Hepatocyte (in vitro differentiated cells): ENCODE data around the gene ZNF519. TPM values are rescaled to one million over a fixed set of nuclear protein-coding genes. Genes with fewer than 3 reads are reported as not detected.
"Not testable (repeated sequence)": the region's sequence is repeated elsewhere in the genome, so short reads cannot be mapped to it uniquely, and the experiment has no call there.

Experiments used
- DNase-seq: peaks from one replicate; pipeline ENCODE4 v3.0.0-alpha.2; 2016; ENCODE audit warnings: low spot score
- H2AFZ ChIP-seq: fragments of 200-600 bp; sonication (generic); 2 replicates; pipeline ENCODE4 v1.6.0; 2016; ENCODE audit warnings: antibody characterized with exemption, mild to moderate bottlenecking
- H3K27ac ChIP-seq: fragments of 200-600 bp; sonication (generic); 2 replicates; pipeline ENCODE4 v1.5.1; 2016; ENCODE audit warnings: mild to moderate bottlenecking
- H3K27me3 ChIP-seq: fragments of 200-600 bp; sonication (generic); 2 replicates; pipeline ENCODE4 v1.6.1; 2016
- H3K36me3 ChIP-seq: fragments of 200-600 bp; sonication (generic); replicated peaks from 2 replicates; pipeline ENCODE4 v1.5.1; 2016; ENCODE audit warnings: low read depth; ENCODE audit not compliant: insufficient read depth
- H3K4me1 ChIP-seq: fragments of 200-600 bp; sonication (generic); 2 replicates; pipeline ENCODE4 v1.5.1; 2016; ENCODE audit warnings: mild to moderate bottlenecking, moderate library complexity; ENCODE audit not compliant: insufficient read depth
- H3K4me2 ChIP-seq: fragments of 200-600 bp; sonication (generic); 2 replicates; pipeline ENCODE4 v1.6.0; 2016
- H3K4me3 ChIP-seq: fragments of 200-600 bp; sonication (generic); 2 replicates; pipeline ENCODE4 v1.5.1; 2016; ENCODE audit warnings: mild to moderate bottlenecking
- H3K79me2 ChIP-seq: fragments of 200-600 bp; sonication (generic); 2 replicates; pipeline ENCODE4 v1.6.0; 2017; ENCODE audit warnings: mild to moderate bottlenecking
- H3K9me2 ChIP-seq: fragments of 200-600 bp; sonication (generic); replicated peaks from 2 replicates; pipeline ENCODE4 v1.6.0; 2017; ENCODE audit warnings: mild to moderate bottlenecking; ENCODE audit not compliant: insufficient read depth
- H3K9me3 ChIP-seq: fragments of 200-600 bp; sonication (generic); 2 replicates; pipeline ENCODE4 v1.5.1; 2016; ENCODE audit warnings: low read depth, mild to moderate bottlenecking
- H4K20me1 ChIP-seq: fragments of 200-600 bp; sonication (generic); 2 replicates; pipeline ENCODE4 v1.6.0; 2016; ENCODE audit warnings: mild to moderate bottlenecking; ENCODE audit not compliant: insufficient read depth, poor library complexity, severe bottlenecking
- EZH2 ChIP-seq: fragments of 200-600 bp; sonication (generic); IDR thresholded peaks from 2 replicates; pipeline ENCODE4 v1.6.1; 2016; ENCODE audit warnings: antibody characterized with exemption, mild to moderate bottlenecking, borderline replicate concordance
- EZH2phosphoT487 ChIP-seq: fragments of 200-600 bp; sonication (generic); IDR thresholded peaks from one replicate; pipeline ENCODE4 v1.6.1; 2018; ENCODE audit warnings: antibody characterized with exemption, mild to moderate bottlenecking, low read depth, moderate library complexity; ENCODE audit not compliant: unreplicated experiment, severe bottlenecking
- WGBS: methylation state at CpG from one replicate; pipeline ENCODE4 v1.1.6; 2016; ENCODE audit warnings: low lambda C conversion rate; ENCODE audit errors: missing lambda C conversion rate; 5-methylcytosine and 5-hydroxymethylcytosine counted together
- polyA plus RNA-seq: library from polyadenylated mRNA; unstranded; fragments of >200 nt; fragmentation: Nextera tagmentation; extraction: Ambion mirVana; gene quantifications from 2 replicates; pipeline ENCODE4 v1.2.1, GENCODE V29; 2016
- total RNA-seq: library from RNA; depleted of rRNA; stranded (reverse); fragments of >200 nt; gene quantifications from 2 replicates; pipeline ENCODE4 v1.2.3, GENCODE V29; 2014
- TF ChIP-seq, protein P1 (sequence below): fragments of 200-600 bp; sonication (generic); IDR thresholded peaks from 2 replicates; pipeline ENCODE4 v1.5.1; 2016; ENCODE audit warnings: antibody characterized with exemption, mild to moderate bottlenecking; ENCODE audit not compliant: poor library complexity

ZNF519 gene
- total and polyA plus RNA-seq, 2 experiments from 2014 or later: 2.0 to 4.3 TPM

DNA sequence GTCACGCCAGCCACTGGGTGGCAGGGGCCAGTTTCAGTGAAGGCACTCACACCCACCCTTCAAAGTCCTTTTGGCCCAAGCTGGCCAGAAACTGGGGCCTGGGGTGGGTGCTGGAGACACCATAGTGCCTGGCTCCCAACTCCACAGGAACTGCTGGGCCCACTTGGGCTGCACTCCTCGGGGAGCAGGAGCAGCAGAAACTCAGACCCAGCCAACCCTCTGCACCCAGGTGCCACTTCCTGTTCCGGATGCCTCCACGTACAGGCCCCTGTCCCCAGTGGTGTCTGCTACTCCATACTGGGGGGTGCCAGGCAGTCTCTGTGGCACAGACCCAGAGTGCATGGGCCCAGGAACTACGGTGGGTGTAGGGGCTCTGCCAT, 42.5 kb upstream of the ZNF519 start:
- Histone ChIP-seq H3K36me3 (no peaks in the 10 kb centered on the region), H3K4me2 (no peak overlapping the region), H3K4me3 (no peak overlapping the region), H2AFZ (no peak overlapping the region), H3K27ac (no peak overlapping the region), H3K9me3 (no peaks in the 10 kb centered on the region), H3K27me3 (no peaks in the 10 kb centered on the region), H4K20me1 (no peaks in the 10 kb centered on the region), H3K79me2 (no peaks in the 10 kb centered on the region), H3K9me2 (no peaks in the 10 kb centered on the region), H3K4me1 (no peaks in the 10 kb centered on the region)
- no peak for TF ChIP-seq EZH2
- TF ChIP-seq, protein P1, sequence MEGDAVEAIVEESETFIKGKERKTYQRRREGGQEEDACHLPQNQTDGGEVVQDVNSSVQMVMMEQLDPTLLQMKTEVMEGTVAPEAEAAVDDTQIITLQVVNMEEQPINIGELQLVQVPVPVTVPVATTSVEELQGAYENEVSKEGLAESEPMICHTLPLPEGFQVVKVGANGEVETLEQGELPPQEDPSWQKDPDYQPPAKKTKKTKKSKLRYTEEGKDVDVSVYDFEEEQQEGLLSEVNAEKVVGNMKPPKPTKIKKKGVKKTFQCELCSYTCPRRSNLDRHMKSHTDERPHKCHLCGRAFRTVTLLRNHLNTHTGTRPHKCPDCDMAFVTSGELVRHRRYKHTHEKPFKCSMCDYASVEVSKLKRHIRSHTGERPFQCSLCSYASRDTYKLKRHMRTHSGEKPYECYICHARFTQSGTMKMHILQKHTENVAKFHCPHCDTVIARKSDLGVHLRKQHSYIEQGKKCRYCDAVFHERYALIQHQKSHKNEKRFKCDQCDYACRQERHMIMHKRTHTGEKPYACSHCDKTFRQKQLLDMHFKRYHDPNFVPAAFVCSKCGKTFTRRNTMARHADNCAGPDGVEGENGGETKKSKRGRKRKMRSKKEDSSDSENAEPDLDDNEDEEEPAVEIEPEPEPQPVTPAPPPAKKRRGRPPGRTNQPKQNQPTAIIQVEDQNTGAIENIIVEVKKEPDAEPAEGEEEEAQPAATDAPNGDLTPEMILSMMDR: no peak
- no peak for TF ChIP-seq EZH2phosphoT487
- no peak for DNase-seq
- WGBS: 79% methylated on average over 5 of the region's 5 CpGs

DNA sequence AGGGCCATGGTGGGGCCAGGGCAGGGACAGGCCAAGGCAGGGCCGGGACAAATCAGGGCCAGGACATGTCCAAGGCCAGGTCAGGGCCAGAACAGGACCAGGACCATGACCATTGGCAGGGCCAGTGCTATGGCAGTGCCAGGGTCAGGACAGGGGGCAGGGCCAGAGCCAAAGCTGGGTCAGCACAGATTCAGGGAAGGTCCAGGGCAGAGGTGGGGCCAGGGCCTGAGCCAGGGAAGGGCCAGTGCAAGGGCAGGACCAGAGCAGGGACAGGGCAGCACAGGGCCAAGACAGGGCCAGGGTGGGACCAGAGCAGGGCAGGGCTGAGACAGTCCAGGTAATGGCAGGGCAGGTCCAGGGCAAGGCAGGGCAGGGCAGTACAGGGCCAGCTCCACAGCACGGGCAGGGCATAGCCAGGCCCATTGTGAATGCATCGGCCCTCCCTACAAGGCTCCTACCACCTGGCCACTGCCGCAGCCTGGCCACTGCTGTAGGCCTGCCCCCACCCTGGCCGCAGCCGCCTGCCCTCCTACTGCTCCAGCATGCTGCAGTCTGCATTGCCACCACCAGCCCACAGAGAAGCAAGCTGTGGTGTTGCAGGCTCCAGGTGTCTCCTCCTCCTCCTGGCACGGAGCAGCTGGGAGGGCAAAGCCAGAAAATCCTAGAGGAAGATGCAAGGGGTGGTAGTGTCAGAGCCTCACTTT, 41.9 kb upstream of the ZNF519 start:
- 80% methylated on average over 5 of the region's 7 CpGs for whole genome bisulfite sequencing
- DNase-seq, H3K36me3 ChIP-seq, H4K20me1 ChIP-seq, H3K79me2 ChIP-seq, H3K4me3 ChIP-seq, H3K9me3 ChIP-seq, H3K4me2 ChIP-seq, H3K27me3 ChIP-seq, H3K27ac ChIP-seq, H2AFZ ChIP-seq, H3K4me1 ChIP-seq, H3K9me2 ChIP-seq: not testable (repeated sequence)

DNA sequence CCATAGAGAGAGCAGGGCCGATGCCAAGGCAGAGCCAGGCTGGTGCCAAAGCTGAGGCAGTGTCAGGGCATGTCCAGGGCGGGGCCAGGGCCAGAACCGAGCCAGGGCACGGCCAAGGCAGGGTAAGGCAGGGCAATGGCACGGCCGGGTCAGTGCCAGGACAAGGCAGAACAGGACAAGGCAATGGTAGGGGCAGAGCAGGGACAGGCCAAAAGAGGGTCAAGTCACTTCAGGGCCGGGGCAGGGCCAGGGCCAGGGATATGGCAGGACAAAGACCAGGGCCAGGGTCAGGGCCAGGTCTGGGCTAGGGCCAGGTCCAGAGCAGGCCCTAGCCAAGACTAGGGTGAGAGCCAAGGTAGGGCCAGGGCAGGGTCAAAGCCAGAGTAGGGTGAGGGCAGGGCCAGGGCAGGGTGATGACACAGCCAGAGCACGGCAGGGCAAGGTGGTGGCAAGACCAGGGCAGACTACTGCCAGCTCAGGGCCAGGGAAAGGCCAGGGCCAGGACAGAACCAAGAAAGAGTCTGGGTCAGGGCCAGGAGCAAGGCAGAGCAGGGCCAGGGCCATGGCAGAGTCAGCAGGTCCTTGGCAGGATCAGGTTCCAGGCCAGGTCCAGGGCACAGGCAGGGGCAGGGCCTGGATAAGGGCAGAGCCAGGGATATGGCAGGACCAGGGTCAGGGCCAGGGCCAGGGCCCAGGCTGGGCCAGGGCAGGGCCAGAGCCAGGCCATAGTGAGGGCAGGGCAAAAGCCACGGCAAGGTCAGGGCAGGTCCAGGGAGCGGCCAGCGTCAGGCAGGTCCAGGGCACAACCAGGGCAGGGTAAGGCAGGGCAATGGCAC, 41.1 kb upstream of the ZNF519 start:
- H3K4me1 ChIP-seq, H4K20me1 ChIP-seq, H3K9me2 ChIP-seq, H3K4me3 ChIP-seq, DNase-seq, H2AFZ ChIP-seq, H3K27ac ChIP-seq, H3K9me3 ChIP-seq, H3K79me2 ChIP-seq, H3K27me3 ChIP-seq, H3K4me2 ChIP-seq, H3K36me3 ChIP-seq: not testable (repeated sequence)
- WGBS: 78% methylated on average over 9 of the region's 11 CpGs

DNA sequence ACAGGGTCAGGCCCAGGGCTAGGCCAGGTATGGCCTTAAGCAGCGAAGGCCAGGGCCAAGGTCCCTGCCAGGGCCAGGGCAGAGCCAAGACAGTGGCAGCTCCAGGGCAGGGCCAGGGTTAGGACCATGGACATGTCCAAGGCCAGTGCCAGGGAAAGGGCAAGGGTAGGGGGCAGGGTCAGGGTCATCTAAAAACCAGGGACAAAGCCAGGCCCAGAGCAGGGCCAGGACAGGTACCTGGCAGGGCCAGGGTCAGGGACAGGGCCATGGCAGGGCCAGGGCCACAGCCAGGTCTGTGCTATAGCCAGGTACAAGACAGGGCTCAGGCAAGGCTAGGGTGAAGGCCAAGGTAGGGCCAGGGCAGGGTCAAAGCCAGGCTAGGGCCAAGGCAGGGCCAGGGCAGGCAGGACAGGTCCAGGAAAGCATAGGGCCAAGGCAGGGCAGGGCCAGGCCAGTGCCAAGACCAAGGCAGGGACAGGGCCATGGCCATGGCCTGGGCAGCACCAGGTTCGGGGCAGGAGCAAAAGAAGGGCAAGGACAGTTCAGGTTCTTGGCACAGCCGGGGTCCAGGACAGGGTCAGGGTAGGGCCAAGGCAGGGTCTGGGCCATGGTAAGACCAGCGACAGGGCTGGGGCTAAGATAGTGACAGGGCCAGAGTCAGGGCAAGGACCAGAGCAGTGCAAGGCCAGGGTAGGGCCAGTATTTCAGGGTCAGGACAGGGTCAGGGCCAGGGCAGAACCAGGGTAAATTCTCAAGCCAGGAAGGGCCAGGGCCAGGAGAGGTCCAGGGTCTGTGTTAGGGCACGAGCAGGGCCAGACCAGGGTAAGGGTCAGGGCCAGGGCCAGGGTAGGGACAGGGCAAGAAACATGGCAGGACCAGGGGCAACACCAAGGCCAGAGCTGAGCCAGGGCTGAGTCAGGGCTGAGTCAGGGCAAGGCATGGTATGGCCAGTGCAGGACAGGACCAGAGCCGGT, 40.2 kb upstream of the ZNF519 start:
- not testable (repeated sequence) for H3K36me3 ChIP-seq, H3K4me2 ChIP-seq, H3K27me3 ChIP-seq, H3K9me3 ChIP-seq, H3K79me2 ChIP-seq, H3K4me3 ChIP-seq, H3K27ac ChIP-seq, H4K20me1 ChIP-seq, H2AFZ ChIP-seq, H3K4me1 ChIP-seq, DNase-seq, H3K9me2 ChIP-seq
- 86% methylated on average over 6 of the region's 6 CpGs for WGBS

DNA sequence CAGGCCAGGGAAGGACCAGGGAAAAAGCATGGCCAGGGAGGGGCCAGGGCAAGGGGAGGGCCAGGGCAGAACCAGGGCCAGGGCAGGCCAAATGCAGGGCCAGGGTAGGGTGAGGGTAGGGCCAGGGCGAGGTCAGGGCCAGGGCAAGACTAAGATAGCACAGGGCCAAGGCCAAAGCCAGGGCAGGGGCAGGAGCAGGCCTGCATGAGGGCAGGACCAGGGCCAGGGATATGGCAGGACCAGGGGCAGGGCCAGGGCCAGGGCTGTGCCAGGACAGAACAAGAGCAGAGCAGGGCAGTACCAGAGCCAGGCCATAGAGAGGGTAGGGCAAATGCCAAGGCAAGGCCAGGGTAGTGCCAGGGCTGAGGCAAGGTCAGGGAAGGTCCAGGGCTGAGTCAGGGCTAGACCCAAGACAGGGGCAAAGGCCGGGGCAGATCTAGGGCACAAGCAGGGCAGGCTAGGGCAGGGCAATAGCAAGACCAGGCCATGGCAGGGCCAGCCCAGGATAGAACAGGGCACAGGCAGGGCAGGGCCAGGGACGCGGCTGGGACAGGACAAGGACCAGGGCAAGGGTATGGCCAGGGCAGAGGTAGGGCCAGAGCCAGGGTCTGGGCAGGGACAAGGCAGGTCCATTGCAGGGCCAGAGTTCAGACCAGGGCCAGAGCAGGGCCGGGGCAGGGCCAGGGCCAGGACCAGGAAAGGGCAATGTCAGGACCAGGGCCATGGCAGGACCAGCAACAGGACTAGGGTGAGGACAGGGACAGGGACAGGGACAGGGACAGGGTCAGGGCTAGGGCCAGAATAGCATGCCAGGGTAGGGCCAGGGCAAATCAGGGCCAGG, 39.3 kb upstream of the ZNF519 start:
- WGBS: 74% methylated on average over 5 of the region's 5 CpGs
- H3K79me2 ChIP-seq, H4K20me1 ChIP-seq, H3K9me2 ChIP-seq, H3K4me3 ChIP-seq, H3K36me3 ChIP-seq, DNase-seq, H2AFZ ChIP-seq, H3K27me3 ChIP-seq, H3K4me1 ChIP-seq, H3K27ac ChIP-seq, H3K4me2 ChIP-seq, H3K9me3 ChIP-seq: not testable (repeated sequence)

DNA sequence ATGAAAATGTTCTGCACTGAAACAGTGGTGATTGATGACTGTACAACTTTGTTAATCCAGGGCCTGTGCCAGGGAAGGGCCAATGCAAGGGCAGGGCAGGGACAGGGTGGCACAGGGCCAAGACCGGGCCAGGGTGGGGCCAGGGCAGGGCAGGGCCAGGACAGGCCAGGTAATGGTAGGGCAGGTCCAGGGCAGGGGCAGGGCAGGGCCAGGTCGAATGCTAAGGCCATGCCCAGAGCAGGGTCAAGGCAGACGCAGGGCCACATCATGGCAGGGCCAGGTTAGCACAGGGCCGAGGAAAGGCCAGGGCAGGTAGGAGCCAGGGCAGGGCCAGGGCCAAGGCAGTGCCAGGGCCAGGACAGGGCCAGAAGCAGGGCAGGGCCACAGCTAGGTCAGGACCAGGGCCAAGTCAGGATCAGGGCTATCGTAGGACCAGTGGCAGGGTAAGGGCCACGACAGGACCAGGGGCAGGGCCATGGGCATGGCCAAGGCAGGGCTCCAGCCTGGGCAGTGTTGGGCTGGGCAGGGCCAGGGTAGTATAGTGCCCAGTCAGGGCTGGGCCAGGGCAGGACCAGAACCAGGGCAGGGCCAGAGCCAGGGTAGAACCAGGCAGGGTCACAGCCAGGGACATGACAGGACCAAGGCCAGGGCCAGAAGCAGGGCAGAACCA, 38.3 kb upstream of the ZNF519 start:
- not testable (repeated sequence) for H3K4me1 ChIP-seq, H3K4me2 ChIP-seq, H2AFZ ChIP-seq, H3K36me3 ChIP-seq, H3K9me3 ChIP-seq, H4K20me1 ChIP-seq, H3K4me3 ChIP-seq, H3K27me3 ChIP-seq, H3K79me2 ChIP-seq, H3K9me2 ChIP-seq, DNase-seq, H3K27ac ChIP-seq
- WGBS: 80% methylated on average over 6 of the region's 6 CpGs
